Endometrial microvascular endothelial cells (primary cell): ENCODE measurements around the gene SPN. TPM values are rescaled to one million over a fixed set of nuclear protein-coding genes. Genes with fewer than 3 reads are reported as not detected.

ENCODE experiments used
- total RNA-seq: library from RNA; depleted of rRNA; stranded (reverse); fragments of >200 nt; gene quantifications from one replicate; pipeline ENCODE4 v1.2.3, GENCODE V29; 2015; ENCODE audit errors: inconsistent ontology term

SPN gene
- total RNA-seq, 1 donor from 2014 or later, result not detected

Other genes starting within 250 kb of the SPN start
- gene BOLA2, start 208.9 kb upstream of the SPN start, total RNA-seq, result 16.1 TPM
- gene SLX1B, start 208.7 kb upstream of the SPN start, total RNA-seq, result 23.5 TPM
- gene SULT1A4, start 203.3 kb upstream of the SPN start, total RNA-seq, result 4.7 TPM
- gene NPIPB12, start 156.8 kb upstream of the SPN start, total RNA-seq, result 5.0 TPM
- not detected for gene QPRT, start 15.9 kb downstream of the SPN start, total RNA-seq
- not detected for gene C16orf54, start 82.7 kb downstream of the SPN start, total RNA-seq
- not detected for gene ZG16, start 115.0 kb downstream of the SPN start, total RNA-seq
- gene KIF22, start 127.5 kb downstream of the SPN start, total RNA-seq, result 98.0 TPM
- 179 TPM for gene MAZ, start 143.3 kb downstream of the SPN start, total RNA-seq
- not detected for gene PRRT2, start 148.9 kb downstream of the SPN start, total RNA-seq
- 36.8 TPM for gene PAGR1, start 152.9 kb downstream of the SPN start, total RNA-seq
- 416 TPM for gene MVP, start 157.2 kb downstream of the SPN start, total RNA-seq
- gene CDIPT, start 200.0 kb downstream of the SPN start, total RNA-seq, result 105 TPM
- gene SEZ6L2, start 236.3 kb downstream of the SPN start, total RNA-seq, result 0.37 TPM
- not detected for gene ASPHD1, start 237.2 kb downstream of the SPN start, total RNA-seq